Superior temporal gyrus (tissue), 1 donor: ENCODE data around the gene ACTMAP.

Experiments used
- DNase-seq: peaks from one replicate; pipeline ENCODE4 v3.0.0-alpha.2; 2016; ENCODE audit errors: extremely low spot score

ACTMAP gene

GRCh38 chr19:40693896-40694295 lies 56.4 kb downstream of the ACTMAP start:
- no peak for DNase-seq

- DNase-seq = no peak
Observed at GRCh38 chr19:40693150-40693788, 57.0 kb downstream of the ACTMAP start.

- no peak for DNase-seq
Observed at GRCh38 chr19:40692212-40692551, 58.1 kb downstream of the ACTMAP start.

GRCh38 chr19:40691421-40692211 lies 58.7 kb downstream of the ACTMAP start:
- no peak for DNase-seq
